Skeletal muscle cell (primary cell): ENCODE data around the gene POLR1G.
"Not testable (repeated sequence)": the region's sequence is repeated elsewhere in the genome, so short reads cannot be mapped to it uniquely, and the experiment has no call there.

Experiments used
- DNase-seq: peaks from one replicate; pipeline ENCODE4 v3.0.0-alpha.2; 2010; ENCODE audit warnings: low read depth
- H3K4me3 ChIP-seq: 2 replicates; pipeline ENCODE4 v1.5.1; 2011; ENCODE audit warnings: low read depth, mild to moderate bottlenecking, control low read depth, low read length, moderate library complexity

The POLR1G gene

GRCh38 chr19:45391871-45392665, 14.4 kb upstream of the POLR1G start:
- H3K4me3 ChIP-seq, result no peak overlapping the region
- no peak for DNase-seq

- no peak for DNase-seq
- H3K4me3 ChIP-seq, result no peak overlapping the region
Measured at GRCh38 chr19:45395821-45396617, 10.4 kb upstream of the POLR1G start.

DNA sequence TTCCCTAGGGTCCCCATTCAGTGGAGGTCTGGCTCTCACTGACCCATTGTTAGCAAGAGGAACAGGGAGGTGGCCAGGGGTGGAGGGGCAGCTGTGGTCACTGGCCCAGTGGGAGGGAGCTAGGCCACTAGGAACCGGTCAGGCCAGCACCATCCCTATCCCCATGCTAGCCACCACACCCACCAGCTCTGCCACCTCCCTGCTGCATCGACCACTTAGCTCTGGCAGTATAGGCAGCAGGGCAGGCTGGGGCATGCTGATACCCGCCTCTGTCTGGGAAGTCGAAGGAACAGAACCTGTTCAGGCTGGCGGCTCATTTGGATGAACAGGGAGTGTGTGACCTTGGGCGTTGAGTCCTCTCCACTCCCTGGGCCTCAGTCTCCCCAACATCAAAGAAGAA, 6.3 kb upstream of the POLR1G start:
- H3K4me3 ChIP-seq, result no peak overlapping the region
- no peak for DNase-seq

DNA sequence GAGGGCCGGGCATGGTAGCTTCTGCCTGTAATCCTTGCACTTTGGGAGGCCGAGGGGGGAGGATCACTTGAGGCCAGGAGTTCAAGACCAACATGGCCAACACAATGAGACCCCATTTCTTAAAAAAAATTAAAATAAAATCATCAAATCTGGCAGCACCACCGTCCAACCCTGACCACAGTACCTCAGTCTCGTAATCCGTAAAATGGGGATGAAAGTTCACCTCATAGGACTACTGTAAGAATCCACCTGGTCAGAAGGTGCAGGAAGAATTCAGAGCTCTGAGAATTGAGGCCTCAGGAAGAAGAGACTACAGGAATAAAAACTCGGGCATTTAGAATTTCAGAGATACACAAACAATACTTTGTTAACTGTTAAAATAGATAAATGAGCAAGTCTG, 4.6 kb upstream of the POLR1G start:
- no peak overlapping the region for H3K4me3 ChIP-seq
- DNase-seq, result no peak

DNA sequence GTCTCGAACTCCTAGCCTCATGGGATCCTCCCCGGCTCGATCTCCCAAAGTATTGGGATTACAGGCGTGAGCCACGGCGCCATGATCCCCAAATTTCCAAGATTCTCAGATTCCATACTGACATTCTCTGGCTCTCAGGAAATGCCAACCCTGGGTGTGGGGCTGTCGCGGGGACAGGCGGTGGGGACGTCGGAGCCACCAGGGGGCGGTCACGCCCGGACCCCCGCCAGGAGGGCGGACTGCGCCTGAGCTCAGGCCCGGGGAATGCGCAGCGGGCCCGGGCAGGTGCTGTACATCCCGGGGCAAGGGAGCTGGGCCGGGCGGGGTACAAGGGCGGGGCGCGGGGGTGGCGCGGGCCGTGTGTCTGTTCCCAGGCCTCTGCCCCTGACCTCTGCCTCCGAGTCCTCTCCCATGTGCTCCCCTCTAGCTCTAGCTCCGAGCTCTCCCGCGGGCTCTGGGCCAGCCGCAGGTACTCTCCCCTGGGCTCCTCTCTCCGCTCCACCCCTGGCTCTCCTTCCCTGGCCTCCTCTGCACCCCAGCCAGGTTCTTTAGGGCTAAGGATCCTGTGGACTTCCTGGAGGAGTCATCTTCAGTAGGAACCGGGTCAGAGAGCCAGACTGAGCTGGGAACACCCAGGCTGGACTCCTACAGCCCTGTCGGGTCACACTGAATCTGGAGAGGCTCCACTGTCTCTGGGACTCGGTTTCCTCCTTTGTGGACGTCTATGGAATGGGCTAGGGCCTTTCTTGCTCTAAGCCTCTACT, 4.0 kb upstream of the POLR1G start:
- no peak for DNase-seq
- H3K4me3 ChIP-seq, result no peak overlapping the region

DNA sequence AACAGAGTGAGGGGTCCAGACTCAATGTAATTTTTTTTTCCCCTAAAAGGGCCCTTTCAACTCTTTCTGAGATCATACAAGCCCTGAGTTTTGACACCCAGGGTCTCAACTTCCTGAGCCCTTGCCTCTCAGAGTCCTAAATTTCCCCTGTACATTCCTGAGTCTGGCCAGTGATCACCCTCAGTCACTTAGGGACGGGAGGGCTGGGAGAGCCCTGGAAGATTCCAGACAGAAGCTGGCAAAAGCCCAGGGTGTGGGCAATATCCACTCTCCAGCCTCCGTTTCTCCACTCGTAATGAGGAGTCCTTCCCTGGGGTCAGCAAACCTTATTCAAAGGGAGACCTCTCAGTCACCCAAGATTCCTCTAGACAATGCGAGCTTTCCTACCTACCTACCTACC, 3.2 kb upstream of the POLR1G start:
- DNase-seq, result no peak
- H3K4me3 ChIP-seq, result no peak overlapping the region

DNA sequence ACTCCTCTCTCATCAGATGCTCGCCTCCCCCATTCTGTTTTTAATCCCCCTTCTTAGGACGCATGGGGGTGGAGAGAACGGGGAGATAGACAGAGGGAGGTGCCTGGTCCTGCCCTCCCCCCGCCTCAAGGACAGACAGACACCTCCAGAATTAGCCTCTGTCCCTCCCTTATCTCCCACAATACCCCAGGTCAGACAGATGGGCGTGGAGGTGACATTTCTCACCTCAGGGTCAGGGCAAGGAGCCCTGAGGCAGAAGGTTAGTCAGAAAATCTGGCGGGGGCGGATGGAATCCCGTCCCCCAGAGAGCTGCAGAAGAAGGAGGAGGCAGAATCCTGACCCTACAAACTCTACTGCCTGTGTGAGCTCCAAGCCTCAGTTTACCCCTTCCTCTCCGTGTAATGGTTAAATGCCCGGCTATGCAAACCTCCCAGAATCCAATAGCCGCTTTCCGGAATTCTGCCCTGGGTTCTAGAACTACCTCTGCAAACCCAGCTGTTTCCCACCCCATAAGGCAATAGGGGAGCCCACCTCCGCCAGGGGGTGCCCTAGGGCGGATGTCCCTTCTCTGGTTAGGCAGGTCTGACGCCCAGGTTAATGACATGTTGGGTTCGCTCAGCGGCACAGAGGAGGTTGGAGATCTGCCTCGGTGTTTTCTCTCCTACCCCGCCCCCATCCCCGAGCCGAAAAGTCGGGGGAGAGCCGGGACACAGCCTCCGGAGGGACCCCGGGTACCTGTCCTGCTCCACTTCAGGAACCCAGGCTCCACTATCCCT, 2.5 kb upstream of the POLR1G start:
- H3K4me3 ChIP-seq, result peak overlapping the region; percentile 97
- no peak for DNase-seq

DNA sequence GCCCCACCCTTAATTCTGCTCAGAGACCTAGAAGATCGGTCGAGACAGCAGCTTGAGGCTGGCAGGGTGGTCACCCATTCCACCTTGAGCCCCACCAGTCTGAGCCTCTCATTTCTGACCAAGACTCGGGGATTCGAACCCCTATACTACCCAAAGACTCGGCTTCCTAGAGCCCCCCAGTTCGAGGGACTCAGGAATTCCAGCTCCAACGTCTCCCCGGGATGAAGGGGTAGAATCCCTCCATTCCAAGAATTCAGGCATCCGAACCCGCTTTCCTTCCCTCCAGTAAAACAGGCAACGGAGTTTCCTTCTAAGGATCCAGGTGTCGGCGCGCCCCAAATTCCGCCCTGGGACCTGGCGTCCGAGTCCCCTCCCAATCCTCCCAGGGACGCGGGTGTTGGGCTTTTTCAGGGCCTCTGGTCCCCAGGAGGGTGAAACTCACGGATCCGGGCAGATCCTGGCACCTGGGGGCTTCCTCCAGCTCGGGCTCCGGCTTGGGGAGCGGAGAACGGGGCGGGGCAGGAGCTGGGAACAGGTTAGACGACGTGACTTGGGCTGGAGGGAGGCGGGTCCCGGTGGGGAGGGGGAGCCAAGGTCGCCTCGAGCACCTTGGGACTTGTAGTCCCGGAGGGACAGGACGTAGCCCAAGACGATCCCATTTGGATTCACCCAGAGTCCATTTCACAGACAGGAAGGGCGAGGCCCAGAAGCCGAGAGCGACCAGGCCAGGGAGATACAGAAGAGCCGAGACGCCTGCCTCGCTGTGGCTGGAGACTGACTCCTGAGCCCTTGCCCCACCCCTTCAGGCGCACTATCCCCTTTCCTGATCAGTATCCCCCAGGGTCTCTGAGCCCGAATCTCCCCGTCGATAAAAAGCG, 1.6 kb upstream of the POLR1G start, which contains the start of gene PPP1R13L:
PPP1R13L (minus strand) TSS at position 513 of the 878 bp plus-strand sequence. CDS start 6,751 bp downstream, outside the sequence.
- no peak for DNase-seq
- H3K4me3 ChIP-seq, result peak within 1 kb of the TSS; percentile 97

DNA sequence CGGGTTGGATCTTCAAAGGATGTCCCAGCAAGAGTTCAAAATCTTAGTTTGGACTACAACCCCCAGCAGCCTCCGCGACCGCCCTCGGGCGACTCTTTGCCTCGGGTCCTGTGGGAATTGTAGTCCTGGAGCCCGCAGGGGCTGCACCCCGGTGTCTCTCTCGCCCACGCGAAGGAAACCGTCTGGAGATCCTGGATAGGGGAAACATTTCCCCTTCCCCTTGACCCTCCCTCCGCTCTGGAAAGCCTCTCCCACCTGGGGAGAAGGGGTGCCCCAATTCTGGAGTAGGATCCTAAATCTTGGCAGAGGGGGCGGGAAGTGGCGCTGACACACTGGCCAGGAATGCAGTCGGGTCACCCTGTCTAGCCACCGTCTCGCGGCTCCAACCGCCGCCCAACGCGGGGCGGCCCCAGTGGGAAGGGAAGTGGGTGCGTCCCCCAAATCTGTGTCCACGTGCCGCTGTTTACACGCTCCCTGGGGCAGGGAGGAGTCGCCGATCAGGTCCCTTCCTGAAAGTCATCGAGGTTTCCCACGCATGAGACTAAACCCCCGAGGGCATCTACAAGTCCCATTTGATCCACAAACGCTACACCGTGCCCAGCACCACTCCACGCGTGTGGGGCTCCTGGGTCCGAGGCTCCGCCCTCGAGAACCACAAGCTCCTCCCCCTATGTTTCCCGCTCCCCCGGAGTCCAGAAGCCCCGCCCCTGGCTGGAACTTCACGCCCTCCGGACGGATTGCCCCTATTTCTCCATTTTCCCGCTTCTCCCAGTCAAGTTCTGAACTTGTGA, 814 bp upstream of the POLR1G start:
- no peak for DNase-seq
- H3K4me3 ChIP-seq, result peak overlapping the region; percentile 97

- no peak for DNase-seq
- H3K4me3 ChIP-seq, result peak overlapping the region; percentile 97
Measured at GRCh38 chr19:45407091-45407375, 589 bp downstream of the POLR1G start.

DNA sequence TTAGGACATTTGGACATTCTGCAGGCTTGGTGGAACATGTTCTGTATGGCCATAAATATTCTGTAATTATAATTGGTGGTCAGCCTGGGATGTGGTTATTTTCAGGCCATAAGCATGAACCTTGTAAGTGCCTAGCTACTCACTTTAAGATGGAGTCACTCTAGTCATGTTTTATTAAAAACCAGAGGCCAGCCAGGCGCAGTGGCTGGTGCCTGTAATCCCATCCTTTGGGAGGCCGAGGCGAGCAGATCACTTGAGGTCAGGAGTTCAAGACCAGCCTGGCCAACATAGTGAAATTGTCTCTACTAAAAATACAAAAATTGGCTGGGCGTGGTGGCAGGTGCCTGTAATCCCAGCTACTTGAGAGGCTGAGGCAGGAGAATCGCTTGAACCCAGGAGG, 1.1 kb downstream of the POLR1G start:
- H3K4me3 ChIP-seq, result peak overlapping the region; percentile 97
- not testable (repeated sequence) for DNase-seq

DNA sequence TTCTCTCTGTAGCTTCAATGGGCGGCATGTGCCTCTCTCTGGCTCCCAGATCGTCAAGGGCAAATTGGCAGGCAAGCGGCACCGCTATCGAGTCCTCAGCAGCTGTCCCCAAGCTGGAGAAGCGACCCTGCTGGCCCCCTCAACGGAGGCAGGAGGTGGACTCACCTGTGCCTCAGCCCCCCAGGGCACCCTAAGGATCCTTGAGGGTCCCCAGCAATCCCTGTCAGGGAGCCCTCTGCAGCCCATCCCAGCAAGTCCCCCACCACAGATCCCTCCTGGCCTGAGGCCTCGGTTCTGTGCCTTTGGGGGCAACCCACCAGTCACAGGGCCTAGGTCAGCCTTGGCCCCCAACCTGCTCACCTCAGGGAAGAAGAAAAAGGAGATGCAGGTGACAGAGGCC, 1.7 kb downstream of the POLR1G start:
- H3K4me3 ChIP-seq, result no peak overlapping the region
- DNase-seq, result no peak

- DNase-seq, result no peak
- no peak overlapping the region for H3K4me3 ChIP-seq
Measured at GRCh38 chr19:45408830-45409556, 2.5 kb downstream of the POLR1G start.

GRCh38 chr19:45409557-45409920, 3.1 kb downstream of the POLR1G start:
- no peak for DNase-seq
- no peak overlapping the region for H3K4me3 ChIP-seq

GRCh38 chr19:45410330-45410729, 3.9 kb downstream of the POLR1G start:
- not testable (repeated sequence) for DNase-seq, H3K4me3 ChIP-seq

- no peak overlapping the region for H3K4me3 ChIP-seq
- no peak for DNase-seq
Measured at GRCh38 chr19:45413497-45413896, 7.1 kb downstream of the POLR1G start.

DNA sequence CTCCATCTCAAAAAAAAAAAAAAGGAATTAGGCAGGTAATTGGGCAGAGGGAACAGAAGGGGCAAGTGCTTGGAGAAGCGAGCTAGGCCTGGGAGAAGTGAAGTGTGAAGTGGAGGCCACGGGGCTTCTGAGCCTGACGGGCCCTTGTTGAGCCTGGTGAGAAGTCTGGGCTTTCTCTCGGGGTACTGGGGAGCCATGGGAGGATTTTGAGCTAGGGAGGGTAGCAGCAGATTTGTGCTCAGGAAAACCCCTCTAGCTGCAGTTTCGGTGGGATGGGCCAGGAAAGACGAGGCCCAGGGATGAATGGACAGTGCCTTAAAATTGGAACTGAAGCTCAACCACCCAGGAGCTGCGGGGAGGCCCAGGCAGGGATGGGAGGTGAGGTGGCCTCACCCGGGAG, 8.0 kb downstream of the POLR1G start:
- H3K4me3 ChIP-seq, result no peak overlapping the region
- no peak for DNase-seq
